Activated naive CD8-positive, alpha-beta T cell treated with anti-CD3 and anti-CD28 coated beads for 36 hours (primary cell): Measurements from ENCODE around the gene BRI3BP. TPM values are rescaled to one million over a fixed set of nuclear protein-coding genes. Genes with fewer than 3 reads are reported as not detected.
"Not testable (repeated sequence)": the region's sequence is repeated elsewhere in the genome, so short reads cannot be mapped to it uniquely, and the experiment has no call there.

Experiments used
- DNase-seq: peaks from one replicate; pipeline ENCODE4 v3.0.0; 2021
- H3K27ac Mint-ChIP-seq: one replicate; pipeline ENCODE4 v1.8.0; 2022; ENCODE audit warnings: mild to moderate bottlenecking, moderate library complexity, mixed read lengths
- H3K27me3 Mint-ChIP-seq: one replicate; pipeline ENCODE4 v1.8.0; 2022; ENCODE audit warnings: mild to moderate bottlenecking, mixed read lengths
- H3K36me3 Mint-ChIP-seq: one replicate; pipeline ENCODE4 v1.8.0; 2021; ENCODE audit warnings: mild to moderate bottlenecking, mixed read lengths
- H3K4me1 Mint-ChIP-seq: one replicate; pipeline ENCODE4 v1.8.0; 2021; ENCODE audit warnings: mixed read lengths
- H3K4me3 Mint-ChIP-seq: one replicate; pipeline ENCODE4 v1.8.0; 2022; ENCODE audit warnings: mild to moderate bottlenecking, moderate library complexity, mixed read lengths
- H3K9me3 Mint-ChIP-seq: one replicate; pipeline ENCODE4 v1.8.0; 2022; ENCODE audit warnings: mixed read lengths
- total RNA-seq, 2 experiments: library from RNA; stranded (reverse); gene quantifications; one replicate each; pipeline ENCODE4 v1.2.3, GENCODE V29; 2021

The BRI3BP gene
- total RNA-seq, 2 experiments from 2014 or later = 32.8 to 33.3 TPM

DNA sequence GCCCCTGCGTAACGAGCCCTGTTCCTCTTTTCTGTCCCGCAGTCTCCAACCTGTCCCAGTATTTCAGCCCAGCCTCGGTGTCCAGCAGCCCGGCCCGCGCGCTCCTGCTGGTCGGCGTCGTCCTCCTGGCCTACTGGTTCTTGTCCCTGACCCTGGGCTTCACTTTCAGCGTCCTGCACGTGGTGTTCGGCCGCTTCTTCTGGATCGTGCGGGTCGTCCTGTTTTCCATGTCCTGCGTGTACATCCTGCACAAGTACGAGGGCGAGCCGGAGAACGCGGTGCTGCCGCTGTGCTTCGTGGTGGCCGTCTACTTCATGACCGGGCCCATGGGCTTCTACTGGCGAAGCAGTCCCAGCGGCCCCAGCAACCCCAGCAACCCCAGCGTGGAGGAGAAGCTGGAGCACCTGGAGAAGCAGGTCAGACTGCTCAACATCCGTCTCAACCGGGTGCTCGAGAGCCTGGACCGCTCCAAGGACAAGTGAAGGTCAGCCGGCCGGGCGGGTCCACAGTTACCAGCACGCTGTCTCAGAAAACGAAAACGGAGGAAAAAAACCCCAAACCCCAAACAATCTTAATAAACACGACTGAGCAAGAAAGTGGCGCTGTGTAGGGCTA lies 31.6 kb downstream of the BRI3BP start:
- H3K4me1 Mint-ChIP-seq = no peaks in the 10 kb centered on the region
- H3K36me3 Mint-ChIP-seq = peaks cover 30% of the 10 kb centered on the region
- no peaks in the 10 kb centered on the region for H3K27me3 Mint-ChIP-seq
- DNase-seq = no peak
- H3K4me3 Mint-ChIP-seq = no peak overlapping the region
- H3K27ac Mint-ChIP-seq = no peak overlapping the region
- no peaks in the 10 kb centered on the region for H3K9me3 Mint-ChIP-seq

DNA sequence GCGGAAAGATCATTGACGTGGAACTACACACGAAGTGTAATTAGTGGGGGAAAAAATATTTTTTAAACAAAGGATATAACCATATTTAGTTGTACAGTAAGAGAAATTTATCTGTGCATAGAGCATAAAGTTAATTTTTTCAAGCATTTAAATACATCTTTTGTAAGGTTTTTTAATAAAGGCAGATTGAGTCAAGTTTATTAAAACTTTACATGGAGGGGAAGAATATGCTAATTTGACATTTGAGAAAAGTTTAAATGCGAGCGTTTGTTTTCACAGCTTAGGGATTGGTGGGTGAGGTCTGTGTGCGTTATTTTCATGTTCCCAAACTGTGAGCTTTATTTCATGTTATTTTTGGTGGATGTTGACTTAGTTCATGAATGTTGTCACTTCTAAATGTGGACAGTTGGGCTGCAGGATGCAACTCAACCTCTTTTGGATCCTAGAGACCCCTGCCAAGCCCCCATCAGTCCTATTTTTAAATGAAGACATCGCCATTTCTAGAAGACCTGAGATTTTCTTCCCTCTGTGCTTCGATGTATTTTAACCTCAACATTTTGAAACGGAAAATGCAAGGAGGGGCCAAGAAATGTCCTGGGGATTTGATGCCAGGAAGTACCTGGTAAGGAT lies 32.3 kb downstream of the BRI3BP start:
- no peak for DNase-seq
- Mint-ChIP-seq H3K27ac (no peak overlapping the region), H3K27me3 (no peaks in the 10 kb centered on the region), H3K4me3 (no peak overlapping the region), H3K36me3 (peaks cover 30% of the 10 kb centered on the region), H3K9me3 (no peaks in the 10 kb centered on the region), H3K4me1 (no peaks in the 10 kb centered on the region)

DNA sequence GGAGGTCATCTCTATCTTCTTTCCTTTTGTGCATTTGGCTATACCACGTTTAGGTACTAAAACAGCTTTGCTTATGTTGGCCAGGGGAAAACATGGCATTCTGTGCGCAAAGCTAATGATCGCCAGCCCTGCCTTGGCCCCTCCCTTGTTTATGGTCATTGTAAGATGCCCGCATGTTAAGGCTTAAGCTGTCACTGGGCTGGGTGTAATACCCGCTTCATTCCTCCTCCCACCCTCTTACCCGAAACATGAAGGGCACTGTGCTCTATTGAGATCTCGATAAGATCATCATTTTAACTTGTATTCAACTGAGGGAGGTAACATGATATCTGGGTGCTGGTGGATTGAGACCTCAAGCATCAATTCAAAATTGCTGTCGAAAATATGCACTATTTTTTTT lies 34.7 kb downstream of the BRI3BP start:
- Mint-ChIP-seq H3K4me3 (no peak overlapping the region), H3K4me1 (no peaks in the 10 kb centered on the region), H3K27ac (no peak overlapping the region), H3K9me3 (no peaks in the 10 kb centered on the region), H3K36me3 (peaks cover 12% of the 10 kb centered on the region), H3K27me3 (no peaks in the 10 kb centered on the region)
- no peak for DNase-seq

DNA sequence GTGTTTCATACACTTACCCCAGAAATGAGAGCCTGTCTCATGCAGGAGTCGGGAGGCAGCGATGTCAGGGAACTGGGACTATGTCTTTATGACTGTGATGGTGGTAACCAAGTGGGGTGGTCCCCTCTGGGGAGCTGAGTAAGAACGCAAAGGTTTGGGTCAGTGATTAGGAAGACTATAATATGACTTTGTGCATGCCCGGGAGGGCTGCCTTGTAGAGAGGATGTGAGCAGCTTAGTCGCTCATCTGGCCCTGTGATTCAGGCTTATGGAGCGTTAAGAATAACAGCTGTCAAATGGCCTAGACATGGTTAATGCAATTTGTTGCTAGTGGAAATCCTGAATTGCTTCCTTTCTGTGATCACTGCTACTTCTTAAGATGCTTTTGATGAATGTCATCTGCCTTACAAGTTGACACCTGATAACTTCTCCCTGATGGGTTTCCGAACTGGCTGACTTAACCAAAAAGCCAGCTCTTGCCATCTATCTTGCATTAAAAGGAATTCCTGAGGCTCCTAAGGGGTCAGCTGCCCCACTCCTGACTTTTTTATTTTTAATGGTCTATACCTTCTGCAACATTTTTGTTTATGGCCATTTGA lies 36.4 kb downstream of the BRI3BP start:
- peaks cover under 1% of the 10 kb centered on the region for H3K9me3 Mint-ChIP-seq
- no peak overlapping the region for H3K27ac Mint-ChIP-seq
- no peak for DNase-seq
- H3K36me3 Mint-ChIP-seq = peaks cover 5% of the 10 kb centered on the region
- no peak overlapping the region for H3K4me3 Mint-ChIP-seq
- no peaks in the 10 kb centered on the region for H3K27me3 Mint-ChIP-seq
- H3K4me1 Mint-ChIP-seq = no peaks in the 10 kb centered on the region

DNA sequence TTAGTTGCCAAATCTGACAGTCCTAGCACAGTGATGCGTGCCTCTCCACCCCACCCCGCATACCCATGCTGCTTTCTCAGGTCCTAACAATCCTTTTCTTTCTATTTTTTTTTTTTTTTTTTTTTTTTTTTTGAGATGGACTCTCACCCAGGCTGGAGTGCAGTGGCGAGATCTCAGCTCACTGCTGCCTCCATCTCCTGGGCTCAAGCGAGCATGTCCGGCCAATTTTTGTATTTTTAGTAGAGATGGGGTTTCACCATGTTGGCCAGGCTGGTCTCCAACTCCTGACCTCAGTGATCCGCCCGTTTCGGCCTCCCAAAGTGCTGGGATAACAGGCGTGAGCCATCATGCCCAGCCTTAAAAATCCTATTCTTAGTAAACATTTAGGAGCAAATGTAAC lies 38.0 kb downstream of the BRI3BP start:
- H3K27me3 Mint-ChIP-seq, H3K36me3 Mint-ChIP-seq, H3K9me3 Mint-ChIP-seq, H3K4me3 Mint-ChIP-seq, H3K4me1 Mint-ChIP-seq, H3K27ac Mint-ChIP-seq, DNase-seq: not testable (repeated sequence)

DNA sequence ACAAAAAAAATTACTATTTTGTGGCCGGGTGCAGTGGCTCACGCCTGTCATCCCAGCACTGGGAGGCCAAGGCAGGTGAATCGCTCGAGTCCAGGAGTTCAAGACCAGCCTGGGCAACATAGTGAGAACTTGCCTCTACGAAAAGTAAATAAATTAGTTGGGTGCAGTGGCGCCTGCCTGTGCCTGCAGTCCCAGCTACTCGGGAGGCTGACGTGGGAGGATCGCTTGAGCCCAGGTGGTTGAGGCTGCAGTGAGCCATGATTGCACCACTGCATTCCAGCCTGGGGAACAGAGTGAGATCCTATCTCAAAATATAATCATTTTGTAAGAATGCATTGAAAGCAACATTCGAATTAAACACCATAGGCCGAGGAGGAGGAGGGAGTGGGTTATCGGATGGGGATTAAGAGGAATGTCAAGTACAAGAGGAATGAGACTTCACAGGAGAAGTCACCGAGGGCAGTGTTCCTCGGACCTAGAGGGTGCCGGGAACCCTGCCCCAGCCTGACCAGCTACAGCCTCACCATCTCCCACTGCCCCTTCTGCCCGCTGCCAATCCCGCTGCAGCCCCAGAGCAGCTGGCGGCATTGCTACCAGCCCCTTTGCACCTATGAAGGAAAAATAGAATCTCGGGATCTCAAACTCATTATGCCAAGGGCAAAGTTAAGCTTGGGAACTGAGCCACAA lies 39.2 kb downstream of the BRI3BP start:
- H3K27ac Mint-ChIP-seq = no peak overlapping the region
- no peak for DNase-seq
- no peaks in the 10 kb centered on the region for H3K4me1 Mint-ChIP-seq
- peaks cover 5% of the 10 kb centered on the region for H3K9me3 Mint-ChIP-seq
- H3K27me3 Mint-ChIP-seq = no peaks in the 10 kb centered on the region
- H3K36me3 Mint-ChIP-seq = peaks cover 5% of the 10 kb centered on the region
- H3K4me3 Mint-ChIP-seq = no peak overlapping the region

DNA sequence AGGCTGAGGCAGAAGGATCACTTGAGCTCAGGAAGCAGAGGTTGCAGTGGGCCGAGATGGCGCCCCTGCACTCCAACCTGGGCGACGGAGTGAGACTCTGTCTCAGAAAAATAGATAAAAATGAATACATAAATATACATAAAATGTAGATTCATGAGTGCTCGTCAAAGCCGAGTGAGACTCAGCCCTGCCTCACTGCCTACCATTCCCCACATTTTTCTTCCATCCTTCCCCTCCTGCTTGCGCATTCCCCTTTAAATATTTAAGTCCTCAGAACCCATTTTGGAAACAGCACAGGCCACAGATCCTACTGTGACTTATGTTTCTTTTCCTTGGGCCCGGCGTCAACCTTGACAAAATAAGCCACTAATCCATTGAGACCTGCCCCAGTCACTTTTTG lies 39.8 kb downstream of the BRI3BP start:
- H3K27me3 Mint-ChIP-seq = no peaks in the 10 kb centered on the region
- H3K36me3 Mint-ChIP-seq = peaks cover 2% of the 10 kb centered on the region
- DNase-seq = no peak
- no peak overlapping the region for H3K27ac Mint-ChIP-seq
- H3K4me1 Mint-ChIP-seq = no peaks in the 10 kb centered on the region
- H3K4me3 Mint-ChIP-seq = no peak overlapping the region
- H3K9me3 Mint-ChIP-seq = peaks cover 5% of the 10 kb centered on the region

DNA sequence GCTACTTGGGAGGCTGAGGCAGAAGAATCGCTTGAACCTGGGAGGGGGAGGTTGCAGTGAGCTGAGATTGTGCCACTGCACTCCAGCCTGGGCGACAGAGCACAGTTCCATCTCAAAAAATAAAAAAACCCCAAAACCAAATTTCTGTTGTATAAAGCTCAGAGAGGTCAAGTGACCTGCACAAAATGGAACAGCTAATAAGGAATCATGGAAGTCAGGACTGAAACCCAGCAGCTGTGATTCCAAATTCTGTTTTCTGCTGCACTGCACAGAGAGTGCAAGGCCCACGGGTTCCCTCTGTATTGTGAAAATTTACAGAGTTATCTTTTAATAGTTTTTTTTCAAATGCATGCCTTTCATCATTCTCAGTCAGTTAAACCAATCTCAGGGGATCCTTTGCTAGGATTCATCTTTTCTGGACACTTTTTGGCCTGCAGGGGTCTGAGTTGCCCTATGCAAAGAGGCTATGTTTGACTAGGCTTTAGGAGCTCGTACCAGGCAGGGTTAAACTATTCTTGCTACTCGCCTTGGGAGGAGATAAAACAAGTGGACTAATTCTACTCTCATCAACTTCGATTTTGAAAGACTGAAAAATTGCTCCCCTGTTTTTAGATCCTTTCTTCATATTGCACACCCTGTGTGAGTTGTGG lies 45.7 kb downstream of the BRI3BP start:
- H3K27ac Mint-ChIP-seq = no peak overlapping the region
- no peaks in the 10 kb centered on the region for H3K4me1 Mint-ChIP-seq
- no peaks in the 10 kb centered on the region for H3K36me3 Mint-ChIP-seq
- no peak for DNase-seq
- no peak overlapping the region for H3K4me3 Mint-ChIP-seq
- peaks cover 5% of the 10 kb centered on the region for H3K9me3 Mint-ChIP-seq
- H3K27me3 Mint-ChIP-seq = no peaks in the 10 kb centered on the region

DNA sequence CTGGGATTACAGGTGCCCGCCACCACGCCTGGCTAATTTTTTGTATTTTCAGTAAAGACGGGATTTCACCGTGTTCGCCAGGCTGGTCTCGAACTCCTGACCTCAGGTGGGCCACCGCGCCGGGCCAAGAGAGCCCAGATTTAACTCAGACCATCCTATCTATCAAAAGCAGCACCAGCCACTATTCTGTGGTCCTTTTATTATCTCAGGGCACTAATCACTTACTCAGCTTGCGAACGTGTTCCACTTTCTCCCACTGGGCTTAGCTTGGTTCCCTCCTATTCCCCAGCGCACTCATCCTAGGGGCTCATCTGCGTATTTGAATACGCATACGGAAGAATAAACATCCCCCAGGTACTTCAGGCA lies 55.6 kb downstream of the BRI3BP start:
- Mint-ChIP-seq H3K4me1 (peaks cover 5% of the 10 kb centered on the region), H3K4me3 (peak overlapping the region; percentile 80), H3K9me3 (no peaks in the 10 kb centered on the region), H3K27ac (peak overlapping the region; percentile 70), H3K36me3 (no peaks in the 10 kb centered on the region), H3K27me3 (no peaks in the 10 kb centered on the region)
- DNase-seq = no peak

DNA sequence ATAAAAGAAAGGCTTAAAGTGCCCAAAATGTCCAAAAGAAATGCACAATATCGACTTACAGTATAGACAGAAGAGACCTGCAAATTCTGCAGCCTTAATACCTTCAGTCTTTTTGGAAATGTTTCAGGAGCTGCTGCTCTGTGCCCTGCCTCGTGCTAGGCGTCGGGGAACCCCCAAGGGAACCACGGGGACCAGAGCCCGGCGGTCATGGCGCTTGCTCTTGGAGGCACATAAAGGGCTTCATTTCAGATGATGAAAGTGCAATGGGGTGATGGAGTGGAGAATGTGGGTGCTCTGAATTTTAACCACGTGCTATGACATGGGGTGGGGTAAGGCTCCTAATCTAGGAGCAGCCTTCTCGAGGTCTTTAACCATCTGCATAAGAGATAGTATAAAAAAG lies 57.0 kb downstream of the BRI3BP start:
- DNase-seq = peak; percentile 24
- no peaks in the 10 kb centered on the region for H3K9me3 Mint-ChIP-seq

DNA sequence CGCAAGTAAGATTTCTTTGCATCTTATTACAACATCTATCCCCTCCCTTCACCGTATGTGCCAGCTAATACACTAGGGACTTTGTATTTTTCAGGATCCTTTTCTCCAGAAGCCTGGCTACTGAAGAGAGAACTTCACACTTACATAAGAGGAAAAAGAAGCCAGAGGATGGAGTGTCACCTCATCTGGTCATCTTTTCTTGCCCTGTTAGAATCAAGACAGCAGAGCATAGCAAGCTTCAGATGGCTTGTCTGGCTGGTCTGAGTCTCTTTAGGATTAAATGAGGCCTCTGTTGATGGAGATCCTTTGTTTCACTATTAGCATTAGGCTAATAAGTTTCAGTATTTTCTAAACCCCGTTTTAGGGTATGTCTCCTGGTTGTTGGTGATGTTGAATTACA lies 57.4 kb downstream of the BRI3BP start:
- Mint-ChIP-seq H3K4me3 (no peak overlapping the region), H3K9me3 (no peaks in the 10 kb centered on the region), H3K27ac (no peak overlapping the region), H3K36me3 (no peaks in the 10 kb centered on the region), H3K27me3 (no peaks in the 10 kb centered on the region), H3K4me1 (peaks cover 5% of the 10 kb centered on the region)
- no peak for DNase-seq

More for the DNA sequence above, 57.0 kb downstream of the BRI3BP start:
- Mint-ChIP-seq H3K36me3 (no peaks in the 10 kb centered on the region), H3K4me3 (peak overlapping the region; percentile 7), H3K27me3 (no peaks in the 10 kb centered on the region), H3K27ac (no peak overlapping the region), H3K4me1 (peaks cover 5% of the 10 kb centered on the region)

DNA sequence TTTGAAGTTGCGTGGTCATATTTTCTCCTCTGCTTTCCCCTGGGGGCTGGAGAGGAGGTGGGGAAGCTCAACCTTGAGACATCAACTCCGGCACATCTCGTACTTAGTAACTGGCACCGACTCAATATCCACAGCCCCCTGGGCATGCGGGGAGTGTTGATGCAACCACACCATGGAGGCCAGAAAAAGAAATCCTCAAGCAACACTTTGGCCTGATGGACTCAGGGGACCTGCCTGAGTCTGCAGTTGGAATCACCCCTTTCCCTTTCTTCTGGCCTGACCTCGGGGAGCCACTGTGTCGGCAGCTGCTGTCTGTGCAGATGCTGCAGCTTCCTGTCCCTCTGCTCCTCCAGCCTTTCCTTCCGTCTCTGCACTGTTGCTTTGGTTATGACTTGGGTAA lies 60.4 kb downstream of the BRI3BP start:
- Mint-ChIP-seq H3K4me3 (no peak overlapping the region), H3K36me3 (no peaks in the 10 kb centered on the region), H3K4me1 (peaks cover 5% of the 10 kb centered on the region), H3K9me3 (no peaks in the 10 kb centered on the region), H3K27ac (no peak overlapping the region), H3K27me3 (peaks cover 3% of the 10 kb centered on the region)
- DNase-seq = no peak

DNA sequence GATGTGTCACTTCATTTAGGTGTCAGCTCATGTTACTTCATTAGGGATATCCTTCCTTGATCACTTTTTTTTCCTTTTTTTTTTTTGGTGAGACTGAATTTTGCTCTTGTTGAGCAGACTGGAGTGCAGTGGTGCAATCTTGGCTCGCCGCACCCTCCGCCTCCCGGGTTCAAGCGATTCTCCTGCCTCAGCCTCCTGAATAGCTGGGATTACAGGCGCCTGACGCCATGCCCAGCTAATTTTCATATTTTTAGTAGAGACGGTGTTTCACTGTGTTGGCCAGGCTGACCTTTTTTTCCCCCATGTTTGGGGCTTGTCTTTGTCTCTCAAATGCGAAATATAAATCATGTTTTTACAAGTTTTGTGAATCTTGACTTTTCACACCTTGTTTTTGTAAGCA lies 62.1 kb downstream of the BRI3BP start:
- Mint-ChIP-seq H3K36me3 (no peaks in the 10 kb centered on the region), H3K9me3 (no peaks in the 10 kb centered on the region), H3K4me3 (no peak overlapping the region), H3K4me1 (peaks cover 2% of the 10 kb centered on the region), H3K27ac (no peak overlapping the region), H3K27me3 (peaks cover 3% of the 10 kb centered on the region)
- no peak for DNase-seq

DNA sequence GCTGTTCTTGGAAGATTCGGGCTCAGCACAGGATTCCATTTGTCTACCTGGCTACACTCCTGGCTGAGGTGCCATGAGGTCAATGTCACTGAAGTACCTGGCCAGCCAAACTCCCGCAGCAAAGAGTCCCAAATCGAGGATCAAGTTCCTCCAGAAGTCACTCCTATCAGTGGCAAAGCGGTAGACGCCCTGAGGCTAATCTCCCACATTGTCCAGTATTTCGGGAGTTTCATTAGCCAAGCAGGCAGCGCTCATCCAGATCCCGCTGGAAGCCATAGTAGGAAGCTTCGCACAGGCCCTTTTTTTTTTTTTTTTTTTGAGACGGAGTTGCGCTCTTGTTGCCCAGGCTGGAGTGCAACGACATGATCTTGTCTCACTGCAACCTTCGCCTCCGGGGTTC lies 62.9 kb downstream of the BRI3BP start:
- no peak for DNase-seq
- H3K4me3 Mint-ChIP-seq = no peak overlapping the region
- no peak overlapping the region for H3K27ac Mint-ChIP-seq
- H3K36me3 Mint-ChIP-seq = no peaks in the 10 kb centered on the region
- H3K9me3 Mint-ChIP-seq = peaks cover under 1% of the 10 kb centered on the region
- H3K4me1 Mint-ChIP-seq = no peaks in the 10 kb centered on the region
- peaks cover 3% of the 10 kb centered on the region for H3K27me3 Mint-ChIP-seq

DNA sequence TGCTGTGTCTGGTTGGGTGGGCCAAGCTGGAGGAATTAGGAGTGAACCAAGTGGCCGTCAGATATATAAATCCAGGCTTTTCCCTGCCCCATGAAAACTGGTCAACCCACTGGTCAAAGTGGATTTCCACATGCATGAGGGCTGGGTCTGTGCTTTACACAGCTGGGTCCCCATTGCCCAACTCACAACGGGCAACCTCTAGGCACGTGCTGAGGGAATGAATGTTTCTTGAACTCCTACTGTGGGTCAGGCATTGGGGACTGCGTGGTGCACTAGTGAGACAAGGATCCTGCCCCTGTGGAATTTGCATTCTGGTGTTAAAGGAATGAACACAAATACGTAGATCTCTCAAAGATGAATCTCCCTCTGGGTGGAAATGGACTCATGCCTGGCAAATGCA lies 64.3 kb downstream of the BRI3BP start:
- no peaks in the 10 kb centered on the region for H3K36me3 Mint-ChIP-seq
- DNase-seq = no peak
- H3K4me3 Mint-ChIP-seq = no peak overlapping the region
- H3K27me3 Mint-ChIP-seq = peaks cover 3% of the 10 kb centered on the region
- no peaks in the 10 kb centered on the region for H3K4me1 Mint-ChIP-seq
- peaks cover 3% of the 10 kb centered on the region for H3K9me3 Mint-ChIP-seq
- no peak overlapping the region for H3K27ac Mint-ChIP-seq
